ENCODE measurements around the gene IGF2R.
A peak's percentile ranks its signal among the peaks of the same experiment; 100 is the strongest.

Gene IGF2R

GRCh38 chr6:159978291-159979135, 9.6 kb downstream of the IGF2R start:
- DNase-seq, result peak; percentile 63 to 72

- DNase-seq, result peak; percentile 73 to 77
Observed at GRCh38 chr6:159979136-159979874, 10.4 kb downstream of the IGF2R start.

GRCh38 chr6:159980474-159980873, 11.6 kb downstream of the IGF2R start:
- no peak for DNase-seq

- no peak for DNase-seq
Observed at GRCh38 chr6:159981071-159981402, 12.2 kb downstream of the IGF2R start.

GRCh38 chr6:159981403-159982245, 12.7 kb downstream of the IGF2R start:
- DNase-seq, result peak; percentile 53 to 57

GRCh38 chr6:159982731-159983506, 14.0 kb downstream of the IGF2R start:
- DNase-seq, result no peak

GRCh38 chr6:159983641-159984080, 14.8 kb downstream of the IGF2R start:
- DNase-seq, result no peak

GRCh38 chr6:159984268-159984786, 15.4 kb downstream of the IGF2R start:
- no peak for DNase-seq

- DNase-seq, result no peak
Observed at GRCh38 chr6:159985296-159985945, 16.5 kb downstream of the IGF2R start.

GRCh38 chr6:159988983-159989454, 20.1 kb downstream of the IGF2R start:
- no peak for DNase-seq

GRCh38 chr6:159989492-159990480, 20.9 kb downstream of the IGF2R start:
- DNase-seq, result no peak

GRCh38 chr6:159992366-159992765, 23.5 kb downstream of the IGF2R start:
- DNase-seq, result no peak

GRCh38 chr6:159995405-159995804, 26.5 kb downstream of the IGF2R start:
- DNase-seq, result no peak

- DNase-seq, result no peak
Observed at GRCh38 chr6:159996087-159996622, 27.3 kb downstream of the IGF2R start.

GRCh38 chr6:159996626-159997497, 28.0 kb downstream of the IGF2R start:
- DNase-seq, result no peak

- no peak for DNase-seq
Observed at GRCh38 chr6:159997498-159998101, 28.7 kb downstream of the IGF2R start.

- DNase-seq, result no peak
Observed at GRCh38 chr6:159998538-159998937, 29.7 kb downstream of the IGF2R start.

- no peak for DNase-seq
Observed at GRCh38 chr6:159999240-159999671, 30.4 kb downstream of the IGF2R start.

All from activated T-cell treated with anti-CD3 and anti-CD28 coated beads, Interleukin-2, amount 50 U/mL, for 48 hours (primary cell).